HTERT RPE-1 (cell line): Measurements from ENCODE around the gene ARHGAP15.

ENCODE experiments used
- in situ Hi-C: fragments of 300-500 bp; cut with MboI; formaldehyde crosslinking; loops from 4 replicates; pipeline ENCODE4 v1.14.3; 2020; ENCODE audit warnings: low sequenced_read_pairs

Gene ARHGAP15

DNA sequence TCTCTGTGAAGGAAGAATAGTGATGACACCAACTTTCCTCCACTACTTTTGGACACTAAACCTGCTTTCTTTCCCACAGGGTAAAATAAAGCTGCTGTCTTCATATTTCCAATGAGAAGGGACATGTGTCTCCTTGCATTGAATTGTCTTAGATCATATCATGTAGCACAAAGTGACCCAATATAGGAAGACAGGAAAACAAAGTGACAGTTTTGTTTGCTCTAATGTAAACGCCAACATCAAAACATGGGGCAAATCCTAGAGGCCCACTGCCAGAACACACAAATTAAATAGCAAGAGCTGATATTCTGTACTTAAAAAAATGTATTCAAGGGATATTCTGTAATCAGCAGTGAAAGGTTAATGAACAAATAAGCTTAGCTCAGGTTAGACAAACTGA lies 36.1 kb downstream of the ARHGAP15 start:
- in situ Hi-C loops = no loop called here

DNA sequence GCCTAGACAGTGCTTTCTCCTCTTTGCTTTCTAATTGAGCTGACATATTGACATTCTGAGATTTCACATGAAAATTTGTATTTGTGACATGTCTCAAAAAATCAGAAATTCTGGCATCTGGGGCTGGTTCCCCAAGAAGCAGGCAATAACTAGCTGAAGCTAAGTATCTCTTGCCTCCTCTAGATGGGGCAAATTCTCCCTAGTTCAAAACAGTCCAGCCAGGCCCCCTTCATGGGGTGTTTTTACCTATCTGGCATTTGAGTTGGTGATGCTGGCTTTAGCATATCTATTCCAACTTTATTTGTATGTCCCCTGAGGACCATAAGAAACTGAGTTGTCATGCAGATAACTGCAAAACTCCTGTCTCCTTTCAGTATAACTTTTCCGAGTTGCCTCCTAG lies 39.9 kb downstream of the ARHGAP15 start:
- in situ Hi-C loops = no loop called here

DNA sequence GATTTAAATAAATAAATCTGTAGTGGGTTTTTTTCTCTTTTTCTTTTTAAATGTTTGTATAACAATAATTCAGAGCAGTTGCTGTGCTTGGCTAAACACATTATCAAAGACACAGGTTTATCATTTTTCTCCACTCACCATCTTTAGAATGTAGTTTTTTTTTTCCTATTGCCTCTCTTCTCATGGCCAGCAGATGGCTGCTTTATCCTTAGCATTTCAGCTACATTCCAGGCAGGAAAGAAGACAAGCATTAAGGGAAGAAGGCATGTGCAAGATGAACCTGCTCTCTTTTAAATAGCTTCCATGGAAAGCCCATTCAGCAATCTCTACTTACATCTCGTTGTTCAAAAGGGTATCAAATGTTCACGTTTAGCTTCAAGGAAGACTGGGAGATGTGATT lies 42.6 kb downstream of the ARHGAP15 start:
- in situ Hi-C loops = no loop called here

DNA sequence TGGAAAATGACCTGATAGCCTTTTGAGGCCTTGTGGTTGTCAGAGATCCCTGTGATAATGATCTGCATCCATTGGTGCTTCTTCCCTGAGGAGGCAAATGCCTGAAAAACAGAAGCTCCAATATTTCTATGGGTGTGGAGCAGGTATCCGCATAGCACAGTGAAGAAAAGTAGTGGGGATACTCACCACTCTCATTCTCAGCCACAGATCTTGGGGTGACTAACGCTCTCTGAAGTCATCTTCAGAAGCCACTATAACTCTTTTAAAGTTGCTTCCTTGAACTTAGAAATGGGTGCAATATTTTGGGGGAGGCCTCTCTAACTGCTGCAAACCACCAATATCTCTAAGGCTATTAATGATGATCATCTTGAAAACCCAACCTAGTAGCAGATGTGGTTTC lies 46.2 kb downstream of the ARHGAP15 start:
- in situ Hi-C loops = no loop called here

DNA sequence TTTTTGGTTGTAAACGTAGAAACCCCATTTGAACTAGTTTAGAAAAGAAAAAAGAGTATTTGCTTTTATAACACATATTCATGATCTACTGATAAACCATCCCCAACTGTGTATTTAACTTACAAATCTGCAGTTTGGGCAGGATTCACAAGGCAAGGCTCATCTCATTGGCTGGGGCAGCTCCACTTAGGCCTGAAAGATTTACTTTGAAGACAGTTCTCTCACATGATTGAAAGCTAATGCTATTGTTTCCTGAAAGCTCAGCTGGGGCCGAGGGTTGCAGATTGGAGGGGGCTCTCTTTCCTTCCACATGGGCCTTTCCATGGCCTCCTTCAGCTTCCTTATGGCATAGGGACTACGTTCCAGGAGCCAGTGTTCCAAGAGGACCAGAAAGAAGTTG lies 47.4 kb downstream of the ARHGAP15 start:
- in situ Hi-C loops = no loop called here

DNA sequence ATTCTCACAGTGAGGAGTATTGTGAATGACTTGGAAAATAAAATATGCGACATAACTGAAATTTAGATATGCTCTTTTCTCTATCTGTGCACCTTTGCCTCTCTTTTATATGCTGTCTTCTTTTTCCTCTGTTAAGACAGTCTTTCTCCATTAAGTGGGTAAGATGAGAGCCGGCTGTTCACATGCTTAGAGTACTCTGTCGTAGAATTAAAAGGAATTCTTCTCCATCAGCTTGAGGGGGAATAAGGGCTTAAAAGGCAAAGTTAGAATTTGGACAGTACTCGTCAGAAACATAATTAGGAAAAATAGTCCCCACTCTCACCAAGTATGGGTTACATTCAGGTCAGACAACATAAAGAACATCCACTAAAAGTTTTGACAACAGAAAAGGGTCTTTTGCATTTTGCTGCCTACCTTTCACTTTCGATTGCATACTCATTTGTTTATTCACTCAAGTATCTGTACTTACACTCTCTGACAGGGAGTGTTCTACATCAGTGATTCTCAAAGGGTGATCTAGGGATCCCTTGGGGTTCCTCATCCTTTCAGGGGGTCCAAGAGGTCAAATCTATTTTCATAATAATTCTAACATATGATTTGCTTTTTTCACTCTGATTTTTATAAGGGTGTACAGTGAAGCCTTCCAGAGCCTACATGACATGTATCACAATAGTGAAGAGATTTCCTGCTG lies 48.0 kb downstream of the ARHGAP15 start:
- in situ Hi-C loops = no loop called here

DNA sequence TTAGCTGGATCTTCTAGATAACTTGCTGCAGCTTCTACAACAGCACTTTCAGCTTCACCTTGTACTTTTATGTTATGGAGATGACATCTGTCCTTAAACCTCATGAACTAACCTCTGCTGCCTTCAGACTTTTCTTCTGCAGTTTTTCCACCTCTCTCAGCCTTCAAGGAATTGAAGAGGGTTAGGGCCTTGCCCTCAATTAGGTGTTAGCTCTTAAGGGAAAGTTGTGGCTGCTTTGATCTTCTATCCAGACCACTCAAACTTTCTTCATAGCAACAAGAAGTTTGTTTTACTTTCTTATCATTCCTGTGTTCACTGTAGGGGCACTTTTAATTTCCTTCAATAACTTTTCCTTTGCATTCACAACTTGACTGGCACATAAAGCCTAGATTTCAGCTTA lies 52.3 kb downstream of the ARHGAP15 start:
- in situ Hi-C loops = no loop called here

DNA sequence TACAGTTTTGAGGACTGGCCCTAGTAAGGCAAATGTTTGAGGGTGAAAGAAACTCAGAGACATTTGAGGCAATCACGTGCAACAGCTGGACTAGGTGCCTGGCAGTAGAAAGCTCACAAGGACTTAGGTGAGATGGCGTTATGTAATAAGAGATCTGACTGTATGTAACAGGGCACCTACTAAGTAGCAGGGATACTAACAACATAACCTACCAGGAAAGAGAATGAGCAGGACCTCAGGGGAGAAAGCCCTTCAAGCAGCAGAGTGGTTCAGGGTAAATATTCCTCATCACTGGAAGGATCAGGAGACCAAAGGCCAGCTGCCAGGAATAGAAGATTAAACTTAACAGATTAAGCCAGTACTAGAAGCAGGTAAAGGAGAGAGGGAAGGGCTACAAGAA lies 53.4 kb downstream of the ARHGAP15 start:
- in situ Hi-C loops = no loop called here

DNA sequence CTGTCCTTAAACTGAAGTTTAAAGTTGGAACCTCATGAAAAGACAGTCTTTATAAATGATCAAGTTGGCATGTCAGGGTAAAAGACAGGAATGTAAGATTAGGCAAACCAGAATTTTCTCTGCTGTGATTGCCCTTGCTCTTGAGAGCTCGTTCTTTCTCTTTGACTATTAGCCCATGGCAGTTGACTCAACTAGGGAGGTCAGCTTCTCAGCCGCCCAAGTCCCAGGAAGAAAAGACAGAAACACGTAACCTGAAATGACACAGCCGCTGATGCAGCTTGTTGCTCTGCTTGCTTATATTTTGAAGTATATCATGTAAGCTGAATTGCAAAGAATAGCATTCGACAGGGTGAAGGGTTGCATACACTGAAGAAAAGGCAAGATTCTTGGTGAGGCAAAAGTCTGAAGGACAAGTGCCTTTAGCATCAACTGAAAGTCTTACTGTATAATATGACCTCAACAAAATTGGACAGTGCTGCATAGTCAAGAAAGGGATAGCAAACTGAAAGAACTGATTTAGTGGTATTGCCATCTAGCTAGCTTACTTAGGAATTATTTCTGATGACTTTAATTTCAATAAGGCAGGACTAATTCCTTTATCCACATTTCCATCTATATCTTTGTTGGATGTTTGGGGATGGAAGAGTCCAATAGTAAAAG lies 54.7 kb downstream of the ARHGAP15 start:
- in situ Hi-C loops = no loop called here

DNA sequence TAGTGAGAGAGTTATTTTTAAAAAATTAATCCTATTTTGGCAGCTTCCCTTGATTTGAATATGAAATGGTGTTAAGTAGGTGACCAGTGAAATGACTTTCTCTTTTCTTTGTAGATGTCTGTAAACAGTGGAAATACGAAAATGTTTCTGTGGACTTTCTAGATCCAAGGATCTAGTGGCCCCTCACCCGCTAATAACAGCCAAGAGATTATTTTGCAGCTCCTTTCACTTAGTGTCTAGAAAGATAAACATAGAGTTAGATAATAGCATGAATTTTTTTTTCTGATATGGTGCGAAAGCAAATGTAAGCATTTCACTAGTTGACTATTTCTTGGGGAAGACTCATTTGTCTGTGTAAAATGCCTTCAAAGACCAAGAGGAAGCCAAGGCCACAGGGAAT lies 57.7 kb downstream of the ARHGAP15 start:
- in situ Hi-C loops = no loop called here

DNA sequence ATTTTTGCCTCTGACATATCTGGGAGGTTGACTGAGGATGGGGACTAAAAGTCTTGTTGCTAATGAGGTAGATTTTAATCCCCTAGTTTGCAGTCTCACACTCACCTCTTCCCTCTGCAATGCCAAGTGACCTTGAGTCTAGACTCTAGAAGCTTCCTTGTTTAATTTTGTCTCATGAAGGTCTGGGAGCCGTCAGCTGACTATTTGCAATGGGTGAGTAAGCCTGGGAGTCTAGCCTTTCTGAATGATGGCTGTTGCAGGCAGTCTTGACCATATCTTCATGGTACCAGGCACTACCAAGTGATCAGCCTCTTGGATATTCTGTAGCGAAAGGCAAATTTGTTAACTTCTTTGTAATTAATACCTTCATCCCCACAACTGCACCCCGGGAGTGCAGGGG lies 61.2 kb downstream of the ARHGAP15 start:
- in situ Hi-C loops = no loop called here

DNA sequence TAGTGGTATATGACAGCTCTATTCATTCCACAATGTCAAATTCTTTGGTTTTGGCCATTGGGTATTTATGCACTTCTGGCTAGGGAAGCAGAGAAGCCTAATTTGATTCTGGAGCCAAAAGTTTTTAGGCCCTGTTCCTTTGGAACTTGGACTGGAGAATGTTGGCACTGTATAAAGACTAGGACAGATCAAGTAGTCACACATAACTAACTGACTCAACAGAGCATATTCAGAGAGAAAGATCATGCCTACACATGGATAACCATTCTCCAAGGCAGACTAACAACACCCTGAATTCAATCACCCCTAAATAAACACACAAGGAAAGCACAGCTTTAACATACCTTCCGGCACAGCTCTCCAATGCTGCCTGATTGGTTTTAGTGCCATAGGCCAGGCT lies 62.9 kb downstream of the ARHGAP15 start:
- in situ Hi-C loops = no loop called here

DNA sequence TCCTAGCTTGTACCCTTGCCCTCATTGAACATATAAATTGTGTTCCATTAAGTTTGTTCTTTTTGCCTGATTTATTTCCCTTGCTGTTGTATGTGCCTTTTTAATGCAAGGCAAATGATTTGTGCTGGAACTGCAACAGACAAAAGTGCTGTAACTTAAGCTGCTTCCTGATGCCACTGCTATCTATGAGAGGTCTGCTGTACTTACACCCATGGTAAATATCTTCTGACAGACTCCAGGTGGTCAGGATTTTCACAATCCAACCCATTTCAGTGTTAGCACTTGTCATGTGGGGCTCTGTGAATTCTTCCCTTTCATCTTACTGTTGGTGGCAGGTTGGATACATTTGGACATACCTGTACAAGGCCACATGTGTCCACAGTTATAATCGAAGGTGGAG lies 63.5 kb downstream of the ARHGAP15 start:
- in situ Hi-C loops = no loop called here

DNA sequence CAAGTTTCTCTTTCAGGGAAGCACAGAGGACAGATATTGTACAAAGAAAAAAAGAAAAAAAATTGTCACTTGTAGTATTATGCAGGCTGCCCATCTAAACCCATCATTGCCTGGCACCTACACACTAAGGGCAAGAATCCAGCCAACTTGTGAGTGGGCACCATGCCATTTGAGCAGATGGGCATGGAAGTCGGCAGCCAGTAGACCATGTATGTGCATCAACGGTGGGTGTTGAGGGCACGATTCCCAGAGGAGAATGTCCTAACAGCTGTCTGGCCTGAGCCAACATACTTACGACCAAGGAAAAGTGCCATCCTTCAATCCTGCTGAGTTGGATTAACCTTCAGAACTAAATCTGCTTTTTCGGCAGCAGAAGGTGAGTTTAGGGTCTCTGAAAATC lies 63.9 kb downstream of the ARHGAP15 start:
- in situ Hi-C loops = no loop called here

DNA sequence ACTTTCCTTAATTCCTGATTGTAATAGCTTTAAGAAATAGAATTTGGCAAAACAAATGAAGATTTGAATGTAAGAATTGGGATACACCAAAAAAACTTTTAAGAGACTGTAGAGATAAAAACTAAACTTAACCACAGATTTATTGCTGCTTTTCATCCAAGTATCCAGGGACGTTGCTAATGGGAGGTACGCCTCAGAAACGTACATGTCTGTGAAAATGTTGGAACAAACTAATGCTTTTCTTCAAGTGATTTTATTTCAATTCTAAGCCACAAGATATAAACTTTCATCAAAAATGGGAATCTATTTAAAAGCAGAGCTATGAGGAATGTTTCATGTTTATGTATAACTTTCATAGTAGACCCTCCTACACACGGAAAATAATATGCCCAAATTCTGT lies 66.3 kb downstream of the ARHGAP15 start:
- in situ Hi-C loops = no loop called here

DNA sequence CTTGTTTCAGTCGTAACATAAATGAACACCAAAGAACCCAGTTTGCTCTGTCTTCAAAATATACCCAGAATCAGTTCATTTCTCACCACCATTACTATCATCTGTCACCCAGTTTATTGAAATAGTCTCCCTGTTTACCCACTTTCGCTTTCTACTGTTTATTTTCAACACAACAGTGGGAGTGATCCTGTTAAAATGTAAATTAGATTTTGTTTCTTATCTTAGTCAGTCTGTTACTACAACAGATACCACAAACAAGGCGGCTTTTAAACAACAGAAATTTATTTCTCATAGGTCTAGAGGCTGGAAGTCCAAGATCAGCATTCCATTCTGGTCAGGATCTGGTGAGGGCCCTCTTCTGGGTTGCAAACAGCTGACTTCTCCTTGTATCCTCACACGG lies 74.8 kb downstream of the ARHGAP15 start:
- in situ Hi-C loops = no loop called here

DNA sequence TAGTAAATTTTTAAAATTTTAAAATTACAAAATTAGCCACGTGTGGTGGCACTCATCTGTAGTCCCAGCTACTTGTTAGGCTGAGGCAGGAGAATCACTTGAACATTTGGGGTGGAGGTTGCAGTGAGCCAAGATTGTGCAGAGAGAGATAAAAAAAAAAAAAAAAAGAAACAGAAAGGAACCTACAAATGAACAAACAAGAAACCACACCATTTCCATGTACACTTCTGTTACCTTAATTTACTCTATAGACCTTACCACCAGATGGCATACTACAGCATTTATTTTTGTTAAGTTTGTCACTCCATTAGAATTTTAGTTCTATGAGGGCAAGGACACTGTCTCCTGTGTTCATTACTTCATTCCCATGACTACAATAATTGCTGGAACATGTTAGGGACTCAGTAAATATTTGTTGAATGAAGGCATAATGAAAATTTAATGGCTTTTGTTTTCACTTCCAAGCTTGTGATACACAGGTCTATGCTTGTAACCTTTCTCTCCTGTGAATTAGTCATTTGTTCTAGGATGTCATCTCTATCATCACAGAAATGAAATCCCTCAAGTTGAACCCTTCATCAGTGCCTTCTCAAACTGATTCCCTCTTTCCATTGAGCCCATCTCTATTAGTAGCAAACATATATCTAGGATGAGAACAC lies 76.0 kb downstream of the ARHGAP15 start:
- in situ Hi-C loops = no loop called here

DNA sequence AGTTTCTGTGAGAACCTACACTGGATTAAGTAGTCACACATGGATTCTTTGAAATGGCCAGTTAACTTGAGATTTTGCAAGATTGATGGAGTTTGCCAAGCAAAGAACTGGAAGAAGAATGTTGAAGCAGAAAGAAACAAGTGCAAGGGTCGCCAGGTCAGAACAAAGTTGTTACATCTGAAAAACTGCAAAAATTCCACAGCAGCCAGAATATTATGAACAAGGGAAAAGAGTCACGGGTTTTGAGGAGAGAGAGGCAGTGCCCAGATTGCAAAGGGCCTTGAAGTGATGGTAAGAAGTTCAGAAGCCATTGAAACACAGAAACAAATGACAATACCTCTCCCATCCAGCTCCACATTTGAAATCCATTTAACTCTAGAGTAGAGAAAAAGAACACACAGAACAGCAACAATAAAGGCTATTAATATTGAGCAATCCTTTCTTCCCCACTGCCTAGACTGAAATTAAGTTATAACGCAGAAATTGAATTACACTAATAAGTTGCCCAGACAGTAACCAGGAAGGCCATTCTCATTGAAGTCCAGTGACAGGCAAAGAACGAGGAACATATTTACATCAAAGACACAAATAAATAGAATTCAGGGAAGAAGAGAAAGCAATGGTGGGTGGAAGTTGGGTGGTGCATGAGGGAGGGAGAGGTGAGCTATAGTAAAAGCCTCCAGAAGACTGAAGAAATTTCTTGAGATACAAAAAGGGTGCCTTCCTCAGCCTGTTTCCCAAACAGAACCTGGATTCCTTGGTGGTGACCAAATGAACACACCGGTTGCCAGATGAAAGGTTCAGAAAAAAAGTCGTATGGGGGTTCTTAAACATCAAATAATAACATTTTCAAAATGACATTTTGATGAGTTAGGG lies 80.6 kb downstream of the ARHGAP15 start:
- in situ Hi-C loops = no loop called here

DNA sequence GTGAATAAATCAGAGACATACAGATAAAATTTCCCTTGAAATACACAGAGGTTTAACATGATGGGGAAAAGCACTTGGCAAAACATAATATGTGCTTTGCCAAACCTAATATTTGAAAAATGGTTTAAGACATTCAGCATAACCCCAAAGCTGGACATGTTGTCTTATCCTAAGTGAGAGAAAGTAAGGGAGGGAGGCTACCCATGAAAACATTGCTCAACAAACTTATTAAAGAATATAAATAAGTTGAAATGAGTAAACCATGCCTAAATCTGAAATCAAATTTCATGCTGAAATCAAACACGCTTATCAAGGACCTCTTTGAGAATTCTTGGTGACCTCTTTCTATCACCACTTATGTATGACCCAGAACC lies 81.2 kb downstream of the ARHGAP15 start:
- in situ Hi-C loops = no loop called here

DNA sequence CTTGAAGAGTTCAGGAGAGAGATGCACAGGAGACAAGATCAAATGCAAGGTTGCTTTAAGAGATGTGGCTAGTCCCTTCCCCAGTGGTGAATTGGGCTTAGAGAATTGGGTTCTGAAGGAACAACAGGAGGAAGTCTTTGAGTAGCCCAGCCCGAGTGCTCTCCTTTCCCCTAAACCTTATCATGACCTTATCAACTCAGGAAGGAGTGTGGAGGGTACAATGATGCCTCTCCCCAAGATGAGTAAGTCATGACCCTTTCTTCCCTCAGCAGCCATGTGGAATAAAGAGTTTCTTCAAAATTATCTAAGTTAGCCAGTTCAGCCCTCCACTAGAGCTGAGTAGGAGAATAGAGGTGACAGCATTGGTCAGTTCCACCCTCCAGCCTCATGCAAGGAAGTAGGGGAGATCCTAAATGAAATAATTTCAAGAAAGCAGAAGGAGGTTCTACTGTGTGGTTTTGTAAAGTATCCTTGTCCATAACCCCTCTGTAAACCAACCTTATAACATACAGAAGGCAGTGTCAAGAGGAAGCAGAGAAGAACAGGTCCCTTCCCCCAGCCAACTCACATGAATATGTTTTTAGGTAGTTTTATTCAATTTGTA lies 88.4 kb downstream of the ARHGAP15 start:
- in situ Hi-C loops = no loop called here

DNA sequence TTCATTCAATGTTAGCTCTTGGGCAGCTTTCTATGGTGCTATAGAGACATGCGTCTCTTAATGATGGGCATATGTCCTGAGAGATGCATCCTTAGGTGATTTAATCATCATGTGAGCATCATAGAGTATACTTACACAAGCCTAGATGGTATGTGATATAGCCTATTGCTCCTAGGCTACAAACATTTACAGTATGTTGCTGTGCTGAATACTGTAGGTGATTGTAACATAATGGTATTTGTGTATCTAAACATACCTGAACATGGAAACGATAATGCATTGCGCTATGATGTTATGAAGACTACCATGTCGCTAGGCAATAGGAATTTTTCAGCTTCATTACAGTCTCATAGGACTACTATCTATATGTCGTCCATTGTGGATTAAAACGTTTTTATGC lies 89.4 kb downstream of the ARHGAP15 start:
- in situ Hi-C loops = no loop called here
